Type B pancreatic cell (in vitro differentiated cells): Measurements from ENCODE around the gene RAD51B. TPM values are rescaled to one million over a fixed set of nuclear protein-coding genes. Genes with fewer than 3 reads are reported as not detected.

Experiments
- DNase-seq: peaks from one replicate; pipeline ENCODE4 v3.0.0; 2021; ENCODE audit warnings: mixed read lengths; ENCODE audit not compliant: unreplicated experiment; ENCODE audit errors: extremely low spot score
- H3K27ac Mint-ChIP-seq: 2 replicates; pipeline ENCODE4 v1.8.0; 2021; ENCODE audit warnings: mild to moderate bottlenecking, mixed read lengths
- H3K27me3 Mint-ChIP-seq: 2 replicates; pipeline ENCODE4 v1.8.0; 2021; ENCODE audit warnings: mixed read lengths
- H3K36me3 Mint-ChIP-seq: 2 replicates; pipeline ENCODE4 v1.8.0; 2021; ENCODE audit warnings: mixed read lengths
- H3K4me1 Mint-ChIP-seq: one replicate; pipeline ENCODE4 v1.8.0; 2021; ENCODE audit warnings: mixed read lengths; ENCODE audit not compliant: unreplicated experiment
- H3K4me3 Mint-ChIP-seq: 2 replicates; pipeline ENCODE4 v1.8.0; 2021; ENCODE audit warnings: mild to moderate bottlenecking, mixed read lengths
- H3K9me3 Mint-ChIP-seq: 2 replicates; pipeline ENCODE4 v1.8.0; 2021; ENCODE audit warnings: mixed read lengths
- total RNA-seq: library from RNA; stranded (reverse); gene quantifications from 2 replicates; pipeline ENCODE4 v1.2.1, GENCODE V29; 2021; ENCODE audit warnings: low replicate concordance
- TF ChIP-seq, protein P1 (sequence below): fragments of 200-600 bp; sonication (generic); conservative IDR thresholded peaks from 2 replicates; pipeline ENCODE4 v1.5.0; 2021; ENCODE audit warnings: antibody characterized with exemption, mild to moderate bottlenecking

RAD51B gene
- total RNA-seq, 1 donor from 2014 or later: 27.3 TPM

DNA sequence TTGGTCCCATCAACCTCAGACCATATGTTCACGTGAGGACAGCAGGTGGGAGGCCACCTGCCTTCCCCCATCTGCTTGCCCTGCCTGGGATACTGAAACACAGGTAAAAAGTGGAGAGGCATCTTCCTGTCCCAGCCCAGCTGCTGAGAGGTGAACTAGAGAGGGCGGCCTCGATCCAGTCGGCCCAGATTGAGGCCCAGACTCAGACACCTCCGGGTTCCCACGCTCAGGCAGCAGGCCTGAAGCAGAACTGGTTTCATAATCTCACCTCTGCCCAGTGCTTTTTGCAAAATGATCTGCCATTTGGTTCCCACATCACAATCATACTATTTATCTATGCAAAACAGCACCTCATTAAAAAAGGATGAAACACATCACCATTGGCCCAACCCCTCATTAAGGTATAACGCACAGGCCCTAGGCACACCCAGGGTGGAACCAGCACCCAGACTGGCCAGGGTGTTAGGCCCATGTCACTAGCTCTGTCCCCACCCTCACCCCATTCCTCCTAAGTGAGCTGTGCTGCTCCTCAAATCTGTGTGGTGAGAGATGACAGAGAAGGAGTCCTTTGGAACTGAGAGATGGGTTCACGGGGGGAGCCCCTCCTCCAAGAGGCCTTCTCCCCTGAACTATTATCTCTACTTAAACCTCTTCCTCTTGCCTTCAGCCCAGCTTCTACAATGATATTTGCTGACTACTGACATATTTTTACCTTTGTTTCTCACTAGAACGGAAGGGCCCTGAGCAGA, 892.2 kb downstream of the RAD51B start:
- H3K27ac Mint-ChIP-seq: peak overlapping the region; percentile 61
- DNase-seq: no peak
- H3K4me3 Mint-ChIP-seq: no peak overlapping the region
- TF ChIP-seq, protein P1, sequence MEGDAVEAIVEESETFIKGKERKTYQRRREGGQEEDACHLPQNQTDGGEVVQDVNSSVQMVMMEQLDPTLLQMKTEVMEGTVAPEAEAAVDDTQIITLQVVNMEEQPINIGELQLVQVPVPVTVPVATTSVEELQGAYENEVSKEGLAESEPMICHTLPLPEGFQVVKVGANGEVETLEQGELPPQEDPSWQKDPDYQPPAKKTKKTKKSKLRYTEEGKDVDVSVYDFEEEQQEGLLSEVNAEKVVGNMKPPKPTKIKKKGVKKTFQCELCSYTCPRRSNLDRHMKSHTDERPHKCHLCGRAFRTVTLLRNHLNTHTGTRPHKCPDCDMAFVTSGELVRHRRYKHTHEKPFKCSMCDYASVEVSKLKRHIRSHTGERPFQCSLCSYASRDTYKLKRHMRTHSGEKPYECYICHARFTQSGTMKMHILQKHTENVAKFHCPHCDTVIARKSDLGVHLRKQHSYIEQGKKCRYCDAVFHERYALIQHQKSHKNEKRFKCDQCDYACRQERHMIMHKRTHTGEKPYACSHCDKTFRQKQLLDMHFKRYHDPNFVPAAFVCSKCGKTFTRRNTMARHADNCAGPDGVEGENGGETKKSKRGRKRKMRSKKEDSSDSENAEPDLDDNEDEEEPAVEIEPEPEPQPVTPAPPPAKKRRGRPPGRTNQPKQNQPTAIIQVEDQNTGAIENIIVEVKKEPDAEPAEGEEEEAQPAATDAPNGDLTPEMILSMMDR: no peak
- no peaks in the 10 kb centered on the region for H3K9me3 Mint-ChIP-seq
- H3K4me1 Mint-ChIP-seq: peaks cover 32% of the 10 kb centered on the region
- no peaks in the 10 kb centered on the region for H3K27me3 Mint-ChIP-seq
- H3K36me3 Mint-ChIP-seq: no peaks in the 10 kb centered on the region

DNA sequence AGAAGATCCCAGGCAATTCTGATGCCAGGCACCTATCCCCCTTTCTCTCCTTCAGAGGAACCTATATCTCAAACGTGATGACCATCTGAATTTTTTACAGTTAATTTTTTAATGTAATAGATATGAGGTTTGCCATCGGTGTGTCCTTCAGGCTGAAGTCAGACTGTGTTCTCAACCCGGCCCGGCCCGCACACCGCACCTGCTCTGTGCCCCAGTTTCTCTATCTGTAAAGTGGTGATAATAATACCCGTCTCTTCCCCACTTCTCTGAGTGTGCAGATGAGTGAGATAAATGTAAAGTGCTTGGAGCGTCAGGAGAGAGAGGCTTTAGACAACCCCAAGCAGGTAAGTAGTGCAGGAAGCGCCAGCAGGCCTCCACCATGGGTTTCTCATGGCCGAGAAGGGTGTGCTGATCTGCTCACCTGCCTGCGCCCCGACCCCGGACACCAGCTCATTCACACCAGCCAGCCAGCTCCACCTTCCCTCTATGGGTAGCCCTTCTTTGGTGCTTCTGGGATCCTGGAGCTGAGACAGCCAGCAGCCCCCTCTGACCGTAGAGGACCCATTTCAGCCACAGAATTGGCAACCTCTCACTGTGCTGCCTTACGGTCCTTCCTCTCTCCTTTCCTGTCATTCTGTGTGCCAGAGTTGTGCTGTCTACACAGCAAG, 893.3 kb downstream of the RAD51B start:
- Mint-ChIP-seq H3K27me3 (no peaks in the 10 kb centered on the region), H3K4me3 (no peak overlapping the region)

DNA sequence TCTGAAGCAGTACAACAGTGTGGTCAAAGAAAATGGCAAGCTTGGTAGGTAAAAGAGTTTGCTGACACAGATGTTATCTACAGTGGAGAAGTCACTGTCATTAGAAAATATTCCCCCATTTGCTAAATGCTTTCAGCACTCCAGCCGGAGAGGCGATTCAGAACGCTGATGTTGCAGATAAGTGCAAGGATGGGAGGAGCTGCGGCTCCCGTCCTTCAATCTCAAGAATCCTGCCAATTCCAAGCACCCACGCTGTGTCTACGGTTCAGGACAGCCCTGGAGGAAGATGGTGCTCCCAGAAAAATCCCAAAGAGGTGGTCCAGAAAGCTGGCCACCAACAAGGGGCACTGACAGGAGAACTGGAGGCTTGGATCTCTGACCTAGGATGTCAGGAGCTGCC, 894.2 kb downstream of the RAD51B start:
- H3K36me3 Mint-ChIP-seq: no peaks in the 10 kb centered on the region
- no peak overlapping the region for H3K4me3 Mint-ChIP-seq
- peak overlapping the region; percentile 21 for H3K27ac Mint-ChIP-seq
- H3K27me3 Mint-ChIP-seq: no peaks in the 10 kb centered on the region
- TF ChIP-seq, protein P1: no peak
- no peak for DNase-seq
- no peaks in the 10 kb centered on the region for H3K9me3 Mint-ChIP-seq
- H3K4me1 Mint-ChIP-seq: peaks cover 37% of the 10 kb centered on the region

More for the DNA sequence above, 893.3 kb downstream of the RAD51B start:
- Mint-ChIP-seq H3K36me3 (no peaks in the 10 kb centered on the region), H3K27ac (peak overlapping the region; percentile 36), H3K9me3 (no peaks in the 10 kb centered on the region), H3K4me1 (peaks cover 32% of the 10 kb centered on the region)
- TF ChIP-seq, protein P1: no peak
- no peak for DNase-seq

DNA sequence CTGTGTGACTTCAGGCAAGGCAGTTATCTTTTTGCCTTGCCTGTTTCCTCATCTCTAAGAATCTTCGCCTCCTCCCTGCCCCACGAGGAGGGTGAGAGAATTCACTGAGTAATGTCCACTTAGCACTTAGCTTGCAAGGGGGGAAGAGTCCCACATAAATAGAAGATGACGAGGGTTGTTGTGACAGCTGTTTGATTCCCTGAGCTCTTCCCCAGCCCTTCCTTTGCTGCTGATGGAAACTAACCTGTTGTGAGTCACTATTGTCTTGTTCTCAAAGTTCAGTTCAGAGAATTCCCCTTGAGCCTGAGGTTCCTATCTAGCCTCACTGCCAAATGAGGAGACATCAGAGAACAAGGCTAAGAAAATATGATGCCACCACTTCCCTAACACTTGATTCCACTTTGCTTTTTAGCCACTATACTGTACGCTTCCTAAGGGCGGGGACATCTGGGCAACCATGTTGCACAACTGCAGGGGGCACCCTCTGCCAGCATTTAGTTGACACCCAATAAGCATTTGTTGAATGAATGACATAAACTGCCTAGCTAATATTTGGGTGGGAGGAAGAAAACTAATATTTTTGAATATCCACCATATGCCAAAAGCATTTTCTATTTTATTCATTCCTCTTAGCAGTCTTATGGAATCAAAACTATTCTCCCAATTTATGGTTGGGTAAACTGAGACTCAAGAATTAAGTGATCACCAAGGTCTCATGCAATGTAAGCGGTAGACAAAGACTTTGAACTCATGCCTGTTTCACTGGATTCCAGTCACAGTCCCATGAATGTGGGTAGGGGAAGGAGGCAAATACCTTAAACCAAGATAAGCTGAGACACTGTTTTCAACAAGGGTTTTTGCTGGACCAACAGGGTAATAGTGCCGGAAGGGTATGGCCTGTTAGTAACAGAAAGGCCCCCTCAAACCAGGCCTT, 895.7 kb downstream of the RAD51B start:
- Mint-ChIP-seq H3K27me3 (no peaks in the 10 kb centered on the region), H3K27ac (no peak overlapping the region), H3K9me3 (no peaks in the 10 kb centered on the region), H3K36me3 (no peaks in the 10 kb centered on the region), H3K4me3 (no peak overlapping the region), H3K4me1 (peaks cover 37% of the 10 kb centered on the region)
- no peak for DNase-seq
- TF ChIP-seq, protein P1: peak; percentile 25

DNA sequence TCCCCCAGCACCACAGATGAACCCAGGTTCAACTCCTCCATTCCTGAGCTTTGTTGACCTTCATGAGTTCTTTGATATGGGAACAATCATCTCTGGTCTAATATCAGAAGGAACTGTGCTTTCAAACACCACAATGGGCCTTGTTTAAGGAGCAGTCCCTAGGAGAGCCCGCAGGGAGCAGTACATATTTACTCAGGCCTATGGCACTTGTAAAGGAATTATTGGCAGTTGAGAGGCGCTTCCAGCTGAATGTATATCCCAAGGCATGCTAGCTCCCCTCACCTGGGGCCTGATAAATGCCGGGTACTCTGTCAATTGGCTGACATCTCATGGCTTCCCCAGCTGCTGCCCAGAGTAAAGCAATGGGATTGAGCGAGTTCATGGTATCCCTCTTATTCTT, 897.1 kb downstream of the RAD51B start:
- no peak for DNase-seq
- Mint-ChIP-seq H3K4me1 (peaks cover 37% of the 10 kb centered on the region), H3K27ac (no peak overlapping the region), H3K27me3 (no peaks in the 10 kb centered on the region), H3K4me3 (no peak overlapping the region), H3K9me3 (peaks cover 3% of the 10 kb centered on the region), H3K36me3 (no peaks in the 10 kb centered on the region)
- TF ChIP-seq, protein P1: peak; percentile 24
